ENCODE measurements around the gene CDH22.

CDH22 gene

GRCh38 chr20:46132705-46133120, 175.6 kb downstream of the CDH22 start:
- DNase-seq, result peak; percentile 44

GRCh38 chr20:46131396-46131795, 176.9 kb downstream of the CDH22 start:
- no peak for DNase-seq

GRCh38 chr20:46130534-46130933, 177.8 kb downstream of the CDH22 start:
- no peak for DNase-seq

- DNase-seq, result no peak
Observed at GRCh38 chr20:46129955-46130481, 178.3 kb downstream of the CDH22 start.

- DNase-seq, result no peak
Observed at GRCh38 chr20:46128310-46129151, 179.8 kb downstream of the CDH22 start.

- no peak for DNase-seq
Observed at GRCh38 chr20:46127396-46128010, 180.8 kb downstream of the CDH22 start.

GRCh38 chr20:46126440-46127056, 181.8 kb downstream of the CDH22 start:
- DNase-seq, result no peak
